Measurements from ENCODE around the gene DOCK4.

DNA sequence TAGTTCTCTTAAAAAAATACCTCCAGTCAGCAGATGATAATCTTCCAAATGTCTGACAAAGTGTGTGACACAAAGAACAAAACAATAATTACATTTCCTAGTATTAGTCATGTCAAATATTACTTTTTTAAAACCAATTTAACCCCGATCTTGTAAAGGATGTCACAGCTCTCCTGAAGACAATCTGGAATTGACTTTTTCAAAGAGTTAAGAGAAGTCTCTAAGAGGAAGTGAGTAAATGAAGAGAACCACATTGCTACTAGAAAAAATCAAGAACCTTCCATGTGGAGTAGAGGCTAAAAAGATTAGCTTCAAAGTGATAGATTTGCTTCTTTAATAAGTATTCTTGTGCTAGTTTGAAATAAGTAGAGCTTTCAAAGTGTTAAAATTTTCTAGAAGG is 425.7 kb downstream of the DOCK4 start:
- TF ChIP-seq, protein P1, sequence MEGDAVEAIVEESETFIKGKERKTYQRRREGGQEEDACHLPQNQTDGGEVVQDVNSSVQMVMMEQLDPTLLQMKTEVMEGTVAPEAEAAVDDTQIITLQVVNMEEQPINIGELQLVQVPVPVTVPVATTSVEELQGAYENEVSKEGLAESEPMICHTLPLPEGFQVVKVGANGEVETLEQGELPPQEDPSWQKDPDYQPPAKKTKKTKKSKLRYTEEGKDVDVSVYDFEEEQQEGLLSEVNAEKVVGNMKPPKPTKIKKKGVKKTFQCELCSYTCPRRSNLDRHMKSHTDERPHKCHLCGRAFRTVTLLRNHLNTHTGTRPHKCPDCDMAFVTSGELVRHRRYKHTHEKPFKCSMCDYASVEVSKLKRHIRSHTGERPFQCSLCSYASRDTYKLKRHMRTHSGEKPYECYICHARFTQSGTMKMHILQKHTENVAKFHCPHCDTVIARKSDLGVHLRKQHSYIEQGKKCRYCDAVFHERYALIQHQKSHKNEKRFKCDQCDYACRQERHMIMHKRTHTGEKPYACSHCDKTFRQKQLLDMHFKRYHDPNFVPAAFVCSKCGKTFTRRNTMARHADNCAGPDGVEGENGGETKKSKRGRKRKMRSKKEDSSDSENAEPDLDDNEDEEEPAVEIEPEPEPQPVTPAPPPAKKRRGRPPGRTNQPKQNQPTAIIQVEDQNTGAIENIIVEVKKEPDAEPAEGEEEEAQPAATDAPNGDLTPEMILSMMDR (conservative IDR thresholded peaks at IDR 0.05; ENCODE audit: low read length): no peak
- no peak for TF ChIP-seq EZH2phosphoT487 (IDR thresholded peaks at IDR 0.05; ENCODE audit: borderline replicate concordance)
